Mammary epithelial cell (primary cell): ENCODE results near the gene ABCA4.

Source experiments
- EZH2 ChIP-seq: IDR thresholded peaks from 2 replicates; pipeline ENCODE4 v1.6.1; 2012; ENCODE audit warnings: low read length, inconsistent platforms, borderline replicate concordance
- TF ChIP-seq, protein P1 (sequence below), 2 donors: IDR thresholded peaks in 1 of 2; conservative IDR thresholded peaks in 1 of 2; 2 replicates each; pipeline ENCODE4 v1.5.1; 2011 to 2012; ENCODE audit warnings: inconsistent platforms in 2 of 2, low read length in 2 of 2, mild to moderate bottlenecking in 2 of 2, control low read depth in 1 of 2, low read depth in 1 of 2; ENCODE audit not compliant: insufficient read depth in 1 of 2; ENCODE audit errors: extremely low read depth in 1 of 2

DNA sequence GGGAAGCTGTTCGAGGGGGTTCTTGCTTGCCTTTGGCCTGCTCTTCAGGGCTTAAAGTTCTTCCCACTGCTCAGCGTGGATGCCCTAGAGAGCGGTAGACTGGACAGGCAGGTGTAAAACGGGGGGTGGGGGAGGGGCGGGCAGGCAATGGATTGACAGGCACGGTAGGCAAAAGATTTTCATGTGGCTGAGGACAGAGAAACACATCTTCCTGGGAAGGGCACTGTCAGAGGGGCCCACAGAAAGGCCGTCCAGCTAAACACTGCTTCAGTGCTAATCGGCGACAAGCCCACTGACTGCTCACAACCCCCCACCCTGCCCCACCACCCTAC, 412 bp downstream of the ABCA4 start:
- TF ChIP-seq, protein P1, sequence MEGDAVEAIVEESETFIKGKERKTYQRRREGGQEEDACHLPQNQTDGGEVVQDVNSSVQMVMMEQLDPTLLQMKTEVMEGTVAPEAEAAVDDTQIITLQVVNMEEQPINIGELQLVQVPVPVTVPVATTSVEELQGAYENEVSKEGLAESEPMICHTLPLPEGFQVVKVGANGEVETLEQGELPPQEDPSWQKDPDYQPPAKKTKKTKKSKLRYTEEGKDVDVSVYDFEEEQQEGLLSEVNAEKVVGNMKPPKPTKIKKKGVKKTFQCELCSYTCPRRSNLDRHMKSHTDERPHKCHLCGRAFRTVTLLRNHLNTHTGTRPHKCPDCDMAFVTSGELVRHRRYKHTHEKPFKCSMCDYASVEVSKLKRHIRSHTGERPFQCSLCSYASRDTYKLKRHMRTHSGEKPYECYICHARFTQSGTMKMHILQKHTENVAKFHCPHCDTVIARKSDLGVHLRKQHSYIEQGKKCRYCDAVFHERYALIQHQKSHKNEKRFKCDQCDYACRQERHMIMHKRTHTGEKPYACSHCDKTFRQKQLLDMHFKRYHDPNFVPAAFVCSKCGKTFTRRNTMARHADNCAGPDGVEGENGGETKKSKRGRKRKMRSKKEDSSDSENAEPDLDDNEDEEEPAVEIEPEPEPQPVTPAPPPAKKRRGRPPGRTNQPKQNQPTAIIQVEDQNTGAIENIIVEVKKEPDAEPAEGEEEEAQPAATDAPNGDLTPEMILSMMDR (conservative IDR thresholded peaks at IDR 0.05 in 1 of 2, IDR thresholded peaks at IDR 0.05 in 1 of 2; ENCODE audit: extremely low read depth in 1 of 2, insufficient read depth in 1 of 2, low read depth in 1 of 2, low read length in 2 of 2), result no peak
- no peak for TF ChIP-seq EZH2
